ENCODE results near the gene CYP17A1.

CYP17A1 gene

DNA sequence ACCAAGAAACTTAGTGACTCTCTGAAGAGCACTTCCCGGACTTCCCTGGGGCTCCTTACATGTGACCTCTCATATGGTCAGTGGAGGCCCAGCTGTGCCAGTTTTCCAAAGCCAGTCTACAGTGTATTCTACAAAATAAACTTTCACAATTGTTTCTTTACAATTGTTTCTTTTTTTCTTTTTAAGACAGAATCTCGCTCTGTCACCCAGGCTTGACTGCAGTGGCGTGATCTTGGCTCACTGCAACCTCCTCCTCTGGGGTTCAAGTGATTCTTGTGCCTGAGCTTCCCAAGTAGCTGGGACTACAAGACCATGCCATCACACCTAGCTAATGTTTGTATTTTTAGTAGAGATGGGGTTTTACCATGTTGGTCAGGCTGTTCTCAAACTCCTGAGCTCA is 25.9 kb downstream of the CYP17A1 start:
- no peak overlapping the region for H3K4me3 ChIP-seq (ENCODE audit: low read depth, low read length)

DNA sequence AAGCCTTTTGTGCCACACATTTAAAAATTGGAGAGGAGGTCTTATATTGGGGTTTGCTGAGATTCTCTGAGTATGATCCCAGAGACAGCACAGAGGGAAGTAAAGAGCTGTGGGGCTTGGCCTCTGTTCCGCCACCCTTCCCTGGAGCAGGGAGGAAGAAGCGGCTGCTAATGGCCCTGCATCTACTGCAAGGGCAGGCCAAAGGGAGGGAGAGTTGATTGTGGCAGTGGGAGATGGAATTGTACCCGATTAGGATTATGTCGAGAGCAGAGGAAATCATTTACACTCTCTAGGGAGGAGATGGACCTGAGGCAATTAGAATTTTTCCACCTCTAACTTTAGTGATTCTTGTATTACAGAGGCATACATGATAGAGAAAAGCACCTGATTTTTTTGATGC is 28.8 kb downstream of the CYP17A1 start:
- no peak overlapping the region for H3K4me3 ChIP-seq (ENCODE audit: low read depth, low read length)

- no peak overlapping the region for H3K4me3 ChIP-seq (ENCODE audit: low read depth, low read length)
These were observed 32.7 kb downstream of the CYP17A1 start for GRCh38 chr10:102804382-102805055.

- no peak overlapping the region for H3K4me3 ChIP-seq (ENCODE audit: low read depth, low read length)
These were observed 34.2 kb downstream of the CYP17A1 start for GRCh38 chr10:102802920-102803534.

DNA sequence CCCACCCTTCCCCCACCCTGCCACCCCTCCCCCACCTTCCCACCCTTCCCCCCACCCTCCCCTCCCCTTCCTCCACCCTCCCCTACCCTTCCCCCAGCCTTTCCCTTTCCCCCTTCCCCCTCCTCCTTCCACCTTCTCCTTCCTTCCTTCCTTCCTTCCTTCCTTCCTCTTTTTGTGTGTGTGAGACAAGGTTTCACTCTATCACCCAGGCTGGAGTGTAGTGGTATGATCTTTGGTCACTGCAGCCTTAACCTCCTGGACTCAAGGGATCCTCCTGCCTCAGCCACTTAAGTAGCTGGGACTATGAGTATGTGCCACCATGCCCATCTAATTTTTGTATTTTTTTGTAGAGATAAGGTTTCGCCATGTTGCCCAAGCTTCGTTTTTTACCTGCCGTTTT is 35.2 kb downstream of the CYP17A1 start:
- H3K4me3 ChIP-seq (ENCODE audit: low read depth, low read length) = no peak overlapping the region

- no peak overlapping the region for H3K4me3 ChIP-seq (ENCODE audit: low read depth, low read length)
These were observed 35.7 kb downstream of the CYP17A1 start for GRCh38 chr10:102801496-102801895.

GRCh38 chr10:102800611-102801335 is 36.4 kb downstream of the CYP17A1 start:
- H3K4me3 ChIP-seq (ENCODE audit: low read depth, low read length) = no peak overlapping the region

DNA sequence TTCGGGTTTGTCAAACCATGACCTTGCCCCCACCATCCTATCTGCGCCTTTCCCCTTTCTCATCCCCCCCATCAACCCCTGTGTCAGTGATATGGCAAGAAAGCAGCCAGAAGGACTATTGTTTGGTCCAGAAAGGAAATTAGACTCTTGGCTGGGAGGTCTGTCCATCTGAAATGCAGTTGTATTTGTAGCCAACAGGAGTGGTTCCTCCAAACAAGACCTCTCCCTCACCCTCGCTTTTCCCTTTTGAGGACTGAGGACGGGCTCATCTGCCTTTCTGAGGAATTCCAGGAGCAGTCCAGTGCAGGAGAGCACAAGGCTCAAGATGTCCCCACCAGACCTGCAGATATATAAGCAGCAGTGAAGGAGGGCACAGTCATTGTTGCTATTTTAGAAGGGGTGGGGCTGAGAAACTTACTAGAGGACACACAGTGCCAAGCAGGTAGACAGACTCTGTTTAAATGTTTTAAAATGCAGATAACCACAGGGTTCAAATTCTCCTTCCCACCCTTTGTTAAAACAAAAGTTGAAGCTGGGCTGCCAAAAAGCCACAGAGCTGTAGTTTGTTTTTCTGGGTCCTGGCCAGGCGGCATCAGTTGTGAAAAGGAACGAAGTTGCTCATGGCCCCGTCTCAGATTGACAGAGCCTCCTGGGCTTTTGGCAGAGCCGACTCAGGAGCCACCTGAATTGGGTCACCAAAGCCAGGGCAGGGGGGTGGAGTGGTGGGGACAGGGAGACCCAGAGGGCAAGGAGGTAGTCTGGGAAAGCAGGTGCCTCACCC is 37.3 kb downstream of the CYP17A1 start:
- no peak overlapping the region for H3K4me3 ChIP-seq (ENCODE audit: low read depth, low read length)

GRCh38 chr10:102796407-102797176 is 40.6 kb downstream of the CYP17A1 start:
- H3K4me3 ChIP-seq (ENCODE audit: low read depth, low read length) = no peak overlapping the region

DNA sequence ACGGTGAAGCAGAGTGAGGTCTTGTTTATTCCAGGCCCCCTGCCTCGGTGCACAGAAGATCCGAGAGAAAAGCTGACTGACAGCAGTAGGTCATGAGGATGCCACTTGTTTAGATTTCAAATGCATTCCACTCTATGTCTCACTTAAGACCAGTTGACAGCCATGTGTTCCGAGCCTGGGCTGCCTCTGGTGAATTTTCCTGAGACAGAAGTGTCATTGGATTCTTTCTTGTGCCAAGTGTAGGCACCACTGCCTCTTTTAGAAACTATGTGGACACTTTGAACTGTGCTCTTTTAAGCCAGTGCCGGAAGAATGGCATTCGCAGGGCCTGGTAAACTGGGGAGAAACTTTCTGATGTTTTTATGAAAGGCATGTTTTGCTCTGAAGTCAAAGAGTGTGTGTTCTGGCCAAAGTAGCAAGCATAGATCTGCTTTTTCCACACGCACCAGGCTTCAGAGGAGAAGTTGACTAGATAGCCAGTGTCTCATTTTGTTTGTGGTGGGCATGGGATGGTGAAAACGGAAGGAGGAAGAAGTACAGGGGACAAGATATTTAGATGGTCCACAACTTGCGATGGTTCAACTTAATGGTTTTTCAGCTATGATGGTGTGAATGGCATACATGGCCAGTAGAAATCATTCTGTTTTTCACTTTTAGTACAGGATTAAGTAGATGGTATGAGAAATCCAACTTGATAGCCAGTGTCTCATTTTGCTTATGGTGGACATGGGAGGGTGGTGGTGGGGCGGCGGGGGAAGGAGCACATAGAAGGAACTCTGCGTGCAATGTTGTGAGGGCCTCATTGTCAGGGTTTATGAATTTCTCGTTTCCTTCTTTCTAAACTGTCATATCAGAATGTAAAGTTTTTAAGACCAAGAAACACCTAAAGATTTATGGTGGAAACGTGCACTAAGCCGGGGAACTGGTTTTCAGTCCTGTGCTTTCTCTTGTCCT is 41.5 kb downstream of the CYP17A1 start:
- no peak overlapping the region for H3K4me3 ChIP-seq (ENCODE audit: low read depth, low read length)

GRCh38 chr10:102791754-102792395 is 45.3 kb downstream of the CYP17A1 start:
- no peak overlapping the region for H3K4me3 ChIP-seq (ENCODE audit: low read depth, low read length)

GRCh38 chr10:102785818-102786217 is 51.4 kb downstream of the CYP17A1 start:
- no peak overlapping the region for H3K4me3 ChIP-seq (ENCODE audit: low read depth, low read length)

DNA sequence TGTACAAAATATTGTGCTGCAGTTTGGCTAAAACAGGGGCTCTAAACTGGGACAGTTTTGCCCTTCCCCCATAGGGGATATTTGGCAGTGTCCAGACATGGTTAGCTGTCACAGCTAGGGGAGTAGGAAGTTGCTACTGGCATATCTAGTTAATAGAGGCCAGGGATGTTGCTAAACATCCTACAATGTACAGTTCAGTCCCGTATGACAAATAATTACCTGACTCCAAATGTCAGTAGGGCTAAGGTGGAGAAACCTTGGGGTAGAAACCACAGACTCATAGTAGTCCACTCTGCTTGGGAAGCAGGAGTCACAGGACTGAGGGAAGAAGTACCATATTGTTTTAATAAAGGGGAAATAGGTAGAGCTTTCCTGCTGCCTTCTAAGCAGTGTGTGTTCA is 53.6 kb downstream of the CYP17A1 start:
- no peak overlapping the region for H3K4me3 ChIP-seq (ENCODE audit: low read depth, low read length)

- H3K4me3 ChIP-seq (ENCODE audit: low read depth, low read length) = no peak overlapping the region
These were observed 54.3 kb downstream of the CYP17A1 start for GRCh38 chr10:102782673-102783551.

DNA sequence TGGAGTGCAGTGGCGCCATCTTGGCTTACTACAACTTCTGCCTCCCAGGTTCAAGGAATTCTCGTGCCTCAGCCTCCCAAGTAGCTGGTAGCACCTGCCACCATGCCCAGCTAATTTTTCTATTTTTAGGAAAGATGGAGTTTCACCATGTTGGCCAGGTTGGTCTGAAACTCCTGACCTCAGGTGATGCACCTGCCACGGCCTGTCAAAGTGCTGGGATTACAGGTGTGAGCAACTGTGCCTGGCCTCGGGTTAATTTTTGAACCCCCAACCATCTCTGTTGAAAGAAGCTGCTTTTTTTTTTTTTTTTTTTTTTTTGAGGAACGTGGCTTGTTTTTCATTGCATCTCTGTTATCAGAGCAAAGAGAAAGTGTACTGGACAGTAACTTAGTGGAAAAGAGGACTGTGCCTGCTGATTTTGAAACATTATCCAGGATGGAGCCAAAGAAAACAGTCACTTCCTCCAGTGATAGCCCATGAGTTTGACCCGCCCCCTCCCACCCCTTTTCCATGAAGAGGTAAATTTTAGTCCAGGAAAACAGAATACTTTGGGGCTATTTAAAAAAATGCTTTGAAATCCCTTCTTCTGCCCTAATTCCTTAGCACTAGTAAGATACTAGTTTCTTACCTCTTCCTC is 55.2 kb downstream of the CYP17A1 start:
- H3K4me3 ChIP-seq (ENCODE audit: low read depth, low read length) = no peak overlapping the region

GRCh38 chr10:102781090-102781920 is 55.9 kb downstream of the CYP17A1 start:
- H3K4me3 ChIP-seq (ENCODE audit: low read depth, low read length) = no peak overlapping the region
